Fibroblast of mammary gland (primary cell): ENCODE data around the gene CLEC17A.
"Not testable (repeated sequence)": the region's sequence is repeated elsewhere in the genome, so short reads cannot be mapped to it uniquely, and the experiment has no call there.

Source experiments
- DNase-seq: peaks from one replicate; pipeline ENCODE4 v3.0.0-alpha.2; 2010; ENCODE audit warnings: low read depth
- H3K4me3 ChIP-seq: 2 replicates; pipeline ENCODE4 v1.5.1; 2011; ENCODE audit warnings: low read depth, mild to moderate bottlenecking, low read length, moderate library complexity; ENCODE audit not compliant: control insufficient read depth
- TF ChIP-seq, protein P1 (sequence below): conservative IDR thresholded peaks from 2 replicates; pipeline ENCODE4 v1.5.1; 2011; ENCODE audit warnings: low read depth, low read length, inconsistent platforms; ENCODE audit not compliant: control insufficient read depth, insufficient read depth

The CLEC17A gene

DNA sequence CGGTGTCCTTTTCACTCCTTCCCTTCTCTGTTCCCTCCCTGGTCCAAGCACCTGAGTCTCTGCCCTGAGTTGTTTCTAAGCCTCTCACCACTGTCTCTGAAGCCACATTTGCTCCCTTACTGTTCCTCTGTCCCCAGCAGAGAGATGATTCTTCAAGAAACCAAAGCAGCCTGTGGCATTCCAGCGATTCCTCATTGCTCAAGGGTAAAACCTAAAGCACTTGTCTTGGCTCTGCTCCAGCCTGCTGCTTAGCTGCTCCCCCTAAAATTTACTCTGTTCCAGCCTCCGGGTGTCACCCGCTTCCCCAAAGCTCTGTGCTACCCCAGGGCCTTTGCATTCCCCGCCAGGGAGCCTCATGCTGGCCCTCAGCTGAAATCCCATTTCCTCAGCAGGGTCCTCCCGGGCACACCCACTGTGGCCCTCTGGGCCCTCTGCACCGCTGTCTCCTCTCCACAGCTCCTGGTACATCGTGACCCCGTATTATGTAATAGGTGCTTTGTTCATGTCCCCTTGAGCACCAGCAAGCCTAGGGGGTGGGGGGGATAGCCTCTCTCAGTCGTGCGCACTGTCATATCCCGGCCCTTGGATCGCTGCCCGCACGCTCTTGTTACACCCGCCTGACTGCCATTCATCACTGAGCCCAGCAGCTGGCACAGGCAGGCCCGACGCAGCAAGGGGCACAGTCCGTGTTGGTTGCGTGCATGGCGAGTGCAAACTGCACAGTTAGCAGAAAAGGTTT is 37.7 kb upstream of the CLEC17A start:
- DNase-seq = no peak
- TF ChIP-seq, protein P1, sequence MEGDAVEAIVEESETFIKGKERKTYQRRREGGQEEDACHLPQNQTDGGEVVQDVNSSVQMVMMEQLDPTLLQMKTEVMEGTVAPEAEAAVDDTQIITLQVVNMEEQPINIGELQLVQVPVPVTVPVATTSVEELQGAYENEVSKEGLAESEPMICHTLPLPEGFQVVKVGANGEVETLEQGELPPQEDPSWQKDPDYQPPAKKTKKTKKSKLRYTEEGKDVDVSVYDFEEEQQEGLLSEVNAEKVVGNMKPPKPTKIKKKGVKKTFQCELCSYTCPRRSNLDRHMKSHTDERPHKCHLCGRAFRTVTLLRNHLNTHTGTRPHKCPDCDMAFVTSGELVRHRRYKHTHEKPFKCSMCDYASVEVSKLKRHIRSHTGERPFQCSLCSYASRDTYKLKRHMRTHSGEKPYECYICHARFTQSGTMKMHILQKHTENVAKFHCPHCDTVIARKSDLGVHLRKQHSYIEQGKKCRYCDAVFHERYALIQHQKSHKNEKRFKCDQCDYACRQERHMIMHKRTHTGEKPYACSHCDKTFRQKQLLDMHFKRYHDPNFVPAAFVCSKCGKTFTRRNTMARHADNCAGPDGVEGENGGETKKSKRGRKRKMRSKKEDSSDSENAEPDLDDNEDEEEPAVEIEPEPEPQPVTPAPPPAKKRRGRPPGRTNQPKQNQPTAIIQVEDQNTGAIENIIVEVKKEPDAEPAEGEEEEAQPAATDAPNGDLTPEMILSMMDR = no peak
- no peak overlapping the region for H3K4me3 ChIP-seq

DNA sequence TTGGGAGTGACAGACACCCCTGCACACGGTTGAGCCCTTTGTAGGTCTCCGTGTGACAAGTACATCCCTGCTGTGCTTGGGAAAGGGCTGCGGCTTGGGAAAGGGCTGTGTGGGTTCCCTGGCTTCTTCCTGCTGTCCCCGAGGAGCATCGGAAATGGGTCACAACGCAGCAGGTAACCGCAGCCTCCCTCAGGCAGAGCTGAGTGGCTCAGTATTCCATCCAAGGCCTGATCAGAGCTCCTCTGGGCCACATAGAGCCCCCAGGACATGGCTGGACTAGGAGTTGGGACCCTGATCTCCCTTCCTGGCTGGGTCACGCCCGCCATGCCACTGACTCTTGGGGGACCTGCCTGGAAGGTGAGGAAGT is 37.2 kb upstream of the CLEC17A start:
- no peak for DNase-seq
- TF ChIP-seq, protein P1 = no peak

DNA sequence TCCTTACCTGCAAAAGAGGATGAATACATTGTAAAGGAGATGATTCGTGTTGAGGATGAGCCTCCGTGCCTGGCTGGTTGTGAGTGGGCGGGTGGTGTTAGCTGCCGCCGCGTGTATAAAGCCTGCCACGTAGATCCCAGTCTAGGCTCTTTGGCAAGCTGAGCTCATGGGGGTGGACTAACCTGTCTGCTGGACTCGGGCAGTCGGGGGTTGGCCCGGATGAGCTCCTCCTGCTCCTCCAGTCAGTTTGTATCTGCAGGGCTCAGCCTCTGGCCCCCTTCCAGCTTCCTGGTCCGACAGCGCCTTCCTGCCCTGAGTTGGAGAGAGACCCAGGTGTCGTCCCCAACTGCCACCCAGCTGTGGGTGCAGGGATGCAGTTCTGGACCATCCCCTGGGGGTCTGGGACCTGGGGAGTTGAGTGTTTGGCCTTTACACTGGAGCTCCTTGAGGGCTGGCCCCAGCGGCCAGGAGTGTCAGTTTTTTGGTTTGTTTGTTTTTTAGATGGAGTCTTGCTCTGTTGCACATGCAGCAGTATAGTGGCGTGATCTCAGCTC is 32.6 kb upstream of the CLEC17A start:
- peak; percentile 35 for DNase-seq
- H3K4me3 ChIP-seq = no peak overlapping the region
- TF ChIP-seq, protein P1 = no peak

More for the DNA sequence above, 37.2 kb upstream of the CLEC17A start:
- H3K4me3 ChIP-seq = no peak overlapping the region

DNA sequence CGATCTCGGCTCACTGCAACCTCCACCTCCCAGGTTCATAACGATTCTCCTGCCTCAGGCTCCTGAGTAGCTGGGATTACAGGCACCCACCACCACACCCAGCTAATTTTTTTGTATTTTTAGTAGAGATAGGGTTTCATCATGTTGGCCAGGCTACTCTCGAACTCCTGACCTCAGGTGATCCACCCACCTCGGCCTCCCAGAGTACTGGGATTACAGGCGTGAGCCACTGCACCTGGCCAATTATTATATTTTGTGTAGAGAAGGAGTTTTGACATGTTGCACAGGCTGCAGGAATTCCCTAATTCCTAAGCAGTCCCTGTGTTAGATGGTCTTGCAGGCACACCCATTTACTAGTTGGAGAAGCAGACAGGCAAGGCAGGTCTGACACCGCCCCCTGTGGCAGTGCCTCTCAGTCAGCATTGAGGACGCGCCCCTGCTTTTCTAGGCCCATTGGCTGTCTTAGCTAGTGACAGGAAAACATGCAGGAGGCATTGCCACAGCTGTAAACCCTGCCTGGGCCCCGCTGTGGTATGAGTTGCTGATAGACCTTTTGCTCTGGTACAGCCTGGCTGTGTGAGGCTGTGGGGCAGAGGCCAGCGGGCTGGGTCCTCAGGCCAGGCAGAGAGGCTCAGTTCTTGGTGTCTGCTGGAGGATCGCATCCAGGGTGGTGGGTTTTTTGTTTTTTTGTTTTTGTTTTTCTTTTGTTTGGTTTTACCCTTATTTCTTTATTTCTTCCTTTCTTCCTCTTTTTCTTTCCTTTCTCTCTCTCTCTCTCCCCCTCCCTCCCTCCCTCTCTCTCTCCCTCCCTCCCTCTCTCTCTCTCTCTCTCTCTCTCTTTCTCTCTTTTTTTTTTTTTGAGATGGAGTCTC is 31.5 kb upstream of the CLEC17A start:
- DNase-seq = peak; percentile 15
- H3K4me3 ChIP-seq = not testable (repeated sequence)

DNA sequence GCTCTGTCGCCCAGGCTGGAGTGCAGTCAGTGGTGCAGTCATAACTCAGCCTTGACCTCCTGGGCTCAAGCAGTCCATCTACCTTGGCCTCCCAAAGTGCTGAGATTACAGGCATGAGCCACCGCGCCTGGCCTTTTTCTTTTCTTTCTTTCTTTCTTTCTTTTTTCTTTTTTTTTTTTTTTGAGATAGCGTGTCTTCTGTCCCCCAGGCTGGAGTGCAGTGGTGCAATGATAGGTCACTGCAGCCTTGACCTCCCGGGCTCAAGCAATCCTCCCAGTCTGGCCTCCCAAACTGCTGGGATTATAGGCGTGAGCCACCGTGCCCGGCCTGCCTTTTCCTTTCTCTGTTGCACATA is 30.9 kb upstream of the CLEC17A start:
- H3K4me3 ChIP-seq, DNase-seq: not testable (repeated sequence)

DNA sequence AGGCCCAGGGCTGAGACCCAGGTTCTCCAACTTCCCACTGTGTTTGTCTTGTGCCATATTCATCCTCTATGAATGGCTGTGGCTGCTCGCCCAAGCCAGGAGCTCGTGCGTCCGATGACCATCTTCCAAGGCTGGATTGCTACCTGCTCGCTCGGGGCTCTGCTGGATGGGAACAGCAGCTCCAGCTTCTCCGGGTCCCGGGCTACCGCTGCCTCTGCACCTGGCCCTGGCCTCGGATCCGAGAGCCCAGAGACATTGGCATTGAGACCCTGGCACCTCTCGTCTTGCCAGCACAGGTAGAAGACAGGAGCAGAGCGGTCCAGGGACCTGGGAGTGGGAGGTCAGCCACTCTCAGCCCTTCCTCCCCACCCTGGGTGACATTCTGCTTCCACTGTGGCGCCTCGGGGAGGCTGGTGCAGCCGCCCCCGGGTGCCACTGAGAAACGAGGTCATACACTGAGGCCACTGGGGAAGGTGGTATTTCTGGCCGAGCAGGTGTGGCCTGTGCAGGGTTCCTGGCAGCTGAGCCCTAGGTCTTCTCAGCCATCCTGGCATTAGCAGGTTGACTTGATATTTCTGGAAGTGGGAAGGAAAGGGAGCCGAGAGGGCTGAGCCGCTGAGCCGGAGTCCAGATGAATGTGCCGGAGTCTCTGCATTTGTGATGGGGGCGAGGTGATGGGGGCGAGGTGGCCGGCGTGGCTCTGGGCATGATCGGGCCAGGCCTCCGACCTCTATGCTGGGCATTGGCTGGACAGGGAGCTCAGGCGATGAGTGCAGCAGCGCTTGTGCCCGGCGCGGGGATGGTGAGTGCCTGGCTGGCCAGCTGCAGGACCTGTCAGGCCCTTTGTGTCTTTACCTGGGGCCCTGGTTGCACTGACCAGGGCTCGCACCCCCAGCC is 29.6 kb upstream of the CLEC17A start:
- H3K4me3 ChIP-seq = no peak overlapping the region
- TF ChIP-seq, protein P1 = no peak
- no peak for DNase-seq

DNA sequence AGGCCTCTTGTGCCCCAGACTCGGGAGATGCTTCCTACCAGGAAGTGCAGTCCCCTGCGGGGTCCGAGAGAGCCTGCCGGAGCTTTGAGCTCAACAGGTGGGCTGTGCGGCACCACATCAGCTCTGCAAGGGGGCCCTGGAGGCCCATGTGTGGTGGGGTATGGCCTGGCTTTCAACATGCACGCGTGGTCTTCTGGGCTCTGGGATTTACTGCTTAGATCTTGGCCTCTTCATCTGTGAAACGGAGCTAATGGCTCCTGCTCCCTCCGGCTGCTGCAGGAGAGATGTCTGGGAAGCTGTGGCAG is 29.0 kb upstream of the CLEC17A start:
- TF ChIP-seq, protein P1 = no peak
- no peak for DNase-seq
- H3K4me3 ChIP-seq = no peak overlapping the region
